HepG2 (cell line): ENCODE measurements around the gene OR2B2. TPM values are rescaled to one million over a fixed set of nuclear protein-coding genes. Genes with fewer than 3 reads are reported as not detected.

Experiments
- ETV5 ChIP-seq: IDR thresholded peaks from 2 replicates; pipeline ENCODE4 v1.6.1; 2018; ENCODE audit warnings: missing biosample characterization, missing genetic modification reagents, inconsistent platforms, borderline replicate concordance
- FIP1L1 ChIP-seq: fragments of 200-400 bp; formaldehyde crosslinking; IDR thresholded peaks from 2 replicates; pipeline ENCODE4 v1.6.1; 2018; ENCODE audit warnings: low read depth, mild to moderate bottlenecking, low read length, moderate library complexity, borderline replicate concordance; ENCODE audit not compliant: insufficient read depth
- FOSL1 ChIP-seq: sonication (generic); formaldehyde crosslinking; IDR thresholded peaks from 2 replicates; pipeline ENCODE4 v1.9.0; 2021; ENCODE audit warnings: missing genetic modification reagents, borderline replicate concordance
- FOXK1 ChIP-seq: sonication (generic); formaldehyde crosslinking; IDR thresholded peaks from 2 replicates; pipeline ENCODE4 v1.4.0; 2020; ENCODE audit warnings: low read depth, missing genetic modification reagents, borderline replicate concordance
- FOXM1 ChIP-seq: sonication (generic); formaldehyde crosslinking; IDR thresholded peaks from 2 replicates; pipeline ENCODE4 v1.5.0; 2020; ENCODE audit warnings: missing genetic modification reagents
- JARID2 ChIP-seq: sonication (generic); formaldehyde crosslinking; IDR thresholded peaks from 2 replicates; pipeline ENCODE4 v1.8.1; 2023; ENCODE audit warnings: missing genetic modification reagents, inconsistent platforms; ENCODE audit not compliant: insufficient replicate concordance
- MBD4 ChIP-seq: IDR thresholded peaks from 2 replicates; pipeline ENCODE4 v1.6.1; 2012; ENCODE audit warnings: low read length, inconsistent platforms, borderline replicate concordance
- PAWR ChIP-seq: sonication (generic); formaldehyde crosslinking; IDR thresholded peaks from 2 replicates; pipeline ENCODE4 v1.4.0; 2020; ENCODE audit warnings: missing genetic modification reagents, mild to moderate bottlenecking, borderline replicate concordance
- RCOR2 ChIP-seq: IDR thresholded peaks from 2 replicates; pipeline ENCODE4 v1.6.1; 2016; ENCODE audit warnings: missing biosample characterization, missing genetic modification reagents
- ZBTB4 ChIP-seq: sonication (generic); formaldehyde crosslinking; IDR thresholded peaks from 2 replicates; pipeline ENCODE4 v1.4.0; 2020; ENCODE audit warnings: missing genetic modification reagents, mild to moderate bottlenecking, borderline replicate concordance
- ZNF20 ChIP-seq: sonication (generic); formaldehyde crosslinking; IDR thresholded peaks from 2 replicates; pipeline ENCODE4 v1.4.0; 2020; ENCODE audit warnings: mild to moderate bottlenecking, moderate library complexity, missing genetic modification reagents
- ZNF292 ChIP-seq: sonication (generic); formaldehyde crosslinking; IDR thresholded peaks from 2 replicates; pipeline ENCODE4 v1.8.1; 2022; ENCODE audit warnings: mild to moderate bottlenecking, low read depth, missing genetic modification reagents, borderline replicate concordance
- ZNF3 ChIP-seq: IDR thresholded peaks from 2 replicates; pipeline ENCODE4 v1.7.0; 2017; ENCODE audit warnings: inconsistent platforms
- ZNF331 ChIP-seq: sonication (generic); formaldehyde crosslinking; IDR thresholded peaks from 2 replicates; pipeline ENCODE4 v1.4.0; 2020; ENCODE audit warnings: missing genetic modification reagents
- ZNF546 ChIP-seq: sonication (generic); formaldehyde crosslinking; conservative IDR thresholded peaks from 2 replicates; pipeline ENCODE4 v1.8.1; 2023; ENCODE audit warnings: mild to moderate bottlenecking, missing genetic modification reagents
- ZNF780A ChIP-seq: sonication (generic); formaldehyde crosslinking; IDR thresholded peaks from 2 replicates; pipeline ENCODE4 v1.8.0; 2022; ENCODE audit warnings: mild to moderate bottlenecking, missing genetic modification reagents, moderate library complexity
- polyA plus RNA-seq, 8 experiments: library from polyadenylated mRNA; depleted of rRNA in 3 of 8; stranded (reverse) in 7 of 8; unstranded in 1 of 8; fragments of >200 nt; fragmentation: Illumina TruSeq in 4 of 8; extraction: Trizol in 4 of 8; gene quantifications; 2 replicates each; pipeline versions ENCODE4 v1.2.1 to v1.2.3, GENCODE V29; 2011 to 2016; ENCODE audit warnings: low read depth in 4 of 8, missing spikeins in 1 of 8, mixed read lengths in 1 of 8; ENCODE audit not compliant: insufficient read depth in 1 of 8
- total RNA-seq, 5 experiments: library from RNA; depleted of rRNA; stranded (reverse); fragments of >200 nt; fragmentation: Illumina TruSeq; extraction: Trizol; gene quantifications; 2 replicates each; pipeline ENCODE4 v1.2.3, GENCODE V29; 2016; ENCODE audit warnings: low read depth in 1 of 5
- TF ChIP-seq, protein P1 (sequence below): sonication (generic); formaldehyde crosslinking; IDR thresholded peaks from 2 replicates; pipeline ENCODE4 v1.5.1; 2020; ENCODE audit warnings: mild to moderate bottlenecking, missing genetic modification reagents, moderate library complexity
- TF ChIP-seq, protein P2 (sequence below): sonication (generic); formaldehyde crosslinking; IDR thresholded peaks from 2 replicates; pipeline ENCODE4 v1.4.0; 2020; ENCODE audit warnings: missing genetic modification reagents

OR2B2 gene
- total and polyA plus RNA-seq, 2 of the 13 experiments (the other 11 are each of a cell fraction or from before 2014, with no cell fraction given) = not detected

DNA sequence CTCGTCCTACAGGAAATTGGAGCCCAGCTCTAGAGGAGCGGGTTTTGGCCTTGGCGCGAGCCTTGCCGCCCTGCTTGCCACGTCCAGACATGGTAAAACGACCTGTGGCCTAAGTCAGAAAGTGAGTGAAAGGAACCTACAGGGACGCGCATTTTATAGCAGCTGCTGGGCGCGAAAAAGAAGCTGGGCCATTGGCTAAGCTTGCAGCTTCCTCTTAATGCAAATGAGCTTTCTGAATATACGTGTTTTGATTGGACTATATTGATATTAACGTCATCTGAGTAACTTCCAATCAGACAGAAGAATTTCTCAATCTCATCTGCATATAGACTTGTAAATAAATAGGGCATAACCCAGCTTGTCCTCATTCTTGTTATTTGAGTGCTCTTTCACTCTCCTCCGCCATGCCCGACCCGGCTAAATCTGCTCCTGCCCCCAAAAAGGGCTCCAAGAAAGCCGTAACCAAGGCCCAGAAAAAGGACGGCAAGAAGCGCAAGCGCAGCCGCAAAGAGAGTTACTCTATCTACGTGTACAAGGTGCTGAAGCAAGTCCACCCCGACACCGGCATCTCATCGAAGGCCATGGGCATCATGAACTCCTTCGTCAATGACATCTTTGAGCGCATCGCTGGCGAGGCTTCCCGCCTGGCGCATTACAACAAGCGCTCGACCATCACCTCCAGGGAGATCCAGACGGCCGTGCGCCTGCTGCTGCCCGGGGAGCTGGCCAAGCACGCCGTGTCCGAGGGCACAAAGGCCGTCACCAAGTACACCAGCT, 18.9 kb downstream of the OR2B2 start (continued):
- TF ChIP-seq ZBTB4 (peak; percentile 31; the same call in 1 of the 2 replicates), ZNF20 (peak; percentile 73), JARID2 (no peak), ZNF292 (CRISPR knock-in tag) (peak; percentile 60; the same call in 1 of the 2 replicates), MBD4 (no peak; the same call in 1 of the 2 replicates), FOXK1 (CRISPR knock-in tag) (peak; percentile 89; the same call in 1 of the 2 replicates), ZNF331 (CRISPR knock-in tag) (peak; percentile 94; the same call in 1 of the 2 replicates), ETV5 (peak; percentile 77), FOSL1 (no peak; the same call in 1 of the 2 replicates), RCOR2 (no peak; the same call in 1 of the 2 replicates), PAWR (CRISPR knock-in tag) (no peak), FIP1L1 (peak; percentile 21; the same call in 1 of the 2 replicates), ZNF780A (no peak), FOXM1 (CRISPR knock-in tag) (peak; percentile 61; the same call in 1 of the 2 replicates), ZNF546 (CRISPR knock-in tag) (0 out of 2 replicates have a peak, but pooled peaks have one; percentile 71), ZNF3 (CRISPR knock-in tag) (no peak)
- TF ChIP-seq, protein P1, sequence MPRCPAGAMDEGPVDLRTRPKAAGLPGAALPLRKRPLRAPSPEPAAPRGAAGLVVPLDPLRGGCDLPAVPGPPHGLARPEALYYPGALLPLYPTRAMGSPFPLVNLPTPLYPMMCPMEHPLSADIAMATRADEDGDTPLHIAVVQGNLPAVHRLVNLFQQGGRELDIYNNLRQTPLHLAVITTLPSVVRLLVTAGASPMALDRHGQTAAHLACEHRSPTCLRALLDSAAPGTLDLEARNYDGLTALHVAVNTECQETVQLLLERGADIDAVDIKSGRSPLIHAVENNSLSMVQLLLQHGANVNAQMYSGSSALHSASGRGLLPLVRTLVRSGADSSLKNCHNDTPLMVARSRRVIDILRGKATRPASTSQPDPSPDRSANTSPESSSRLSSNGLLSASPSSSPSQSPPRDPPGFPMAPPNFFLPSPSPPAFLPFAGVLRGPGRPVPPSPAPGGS (CRISPR knock-in tag) = 0 out of 2 replicates have a peak, but pooled peaks have one; percentile 82
- TF ChIP-seq, protein P2, sequence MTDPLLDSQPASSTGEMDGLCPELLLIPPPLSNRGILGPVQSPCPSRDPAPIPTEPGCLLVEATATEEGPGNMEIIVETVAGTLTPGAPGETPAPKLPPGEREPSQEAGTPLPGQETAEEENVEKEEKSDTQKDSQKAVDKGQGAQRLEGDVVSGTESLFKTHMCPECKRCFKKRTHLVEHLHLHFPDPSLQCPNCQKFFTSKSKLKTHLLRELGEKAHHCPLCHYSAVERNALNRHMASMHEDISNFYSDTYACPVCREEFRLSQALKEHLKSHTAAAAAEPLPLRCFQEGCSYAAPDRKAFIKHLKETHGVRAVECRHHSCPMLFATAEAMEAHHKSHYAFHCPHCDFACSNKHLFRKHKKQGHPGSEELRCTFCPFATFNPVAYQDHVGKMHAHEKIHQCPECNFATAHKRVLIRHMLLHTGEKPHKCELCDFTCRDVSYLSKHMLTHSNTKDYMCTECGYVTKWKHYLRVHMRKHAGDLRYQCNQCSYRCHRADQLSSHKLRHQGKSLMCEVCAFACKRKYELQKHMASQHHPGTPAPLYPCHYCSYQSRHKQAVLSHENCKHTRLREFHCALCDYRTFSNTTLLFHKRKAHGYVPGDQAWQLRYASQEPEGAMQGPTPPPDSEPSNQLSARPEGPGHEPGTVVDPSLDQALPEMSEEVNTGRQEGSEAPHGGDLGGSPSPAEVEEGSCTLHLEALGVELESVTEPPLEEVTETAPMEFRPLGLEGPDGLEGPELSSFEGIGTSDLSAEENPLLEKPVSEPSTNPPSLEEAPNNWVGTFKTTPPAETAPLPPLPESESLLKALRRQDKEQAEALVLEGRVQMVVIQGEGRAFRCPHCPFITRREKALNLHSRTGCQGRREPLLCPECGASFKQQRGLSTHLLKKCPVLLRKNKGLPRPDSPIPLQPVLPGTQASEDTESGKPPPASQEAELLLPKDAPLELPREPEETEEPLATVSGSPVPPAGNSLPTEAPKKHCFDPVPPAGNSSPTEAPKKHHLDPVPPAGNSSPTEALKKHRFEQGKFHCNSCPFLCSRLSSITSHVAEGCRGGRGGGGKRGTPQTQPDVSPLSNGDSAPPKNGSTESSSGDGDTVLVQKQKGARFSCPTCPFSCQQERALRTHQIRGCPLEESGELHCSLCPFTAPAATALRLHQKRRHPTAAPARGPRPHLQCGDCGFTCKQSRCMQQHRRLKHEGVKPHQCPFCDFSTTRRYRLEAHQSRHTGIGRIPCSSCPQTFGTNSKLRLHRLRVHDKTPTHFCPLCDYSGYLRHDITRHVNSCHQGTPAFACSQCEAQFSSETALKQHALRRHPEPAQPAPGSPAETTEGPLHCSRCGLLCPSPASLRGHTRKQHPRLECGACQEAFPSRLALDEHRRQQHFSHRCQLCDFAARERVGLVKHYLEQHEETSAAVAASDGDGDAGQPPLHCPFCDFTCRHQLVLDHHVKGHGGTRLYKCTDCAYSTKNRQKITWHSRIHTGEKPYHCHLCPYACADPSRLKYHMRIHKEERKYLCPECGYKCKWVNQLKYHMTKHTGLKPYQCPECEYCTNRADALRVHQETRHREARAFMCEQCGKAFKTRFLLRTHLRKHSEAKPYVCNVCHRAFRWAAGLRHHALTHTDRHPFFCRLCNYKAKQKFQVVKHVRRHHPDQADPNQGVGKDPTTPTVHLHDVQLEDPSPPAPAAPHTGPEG (CRISPR knock-in tag) = peak; percentile 39; the same call in 1 of the 2 replicates
